Epithelial cell of esophagus (primary cell): ENCODE results near the gene ZNF687.

Source experiments
- DNase-seq: peaks from one replicate; pipeline ENCODE4 v3.0.0; 2010; ENCODE audit warnings: low read depth
- H3K4me3 ChIP-seq: 2 replicates; pipeline ENCODE4 v1.5.1; 2011; ENCODE audit warnings: mild to moderate bottlenecking, low read length, control low read depth
- TF ChIP-seq, protein P1 (sequence below): IDR thresholded peaks from 2 replicates; pipeline ENCODE4 v1.5.1; 2011; ENCODE audit warnings: low read depth, mild to moderate bottlenecking, low read length, control low read depth, inconsistent platforms; ENCODE audit not compliant: insufficient read depth; ENCODE audit errors: missing control alignments

ZNF687 gene

DNA sequence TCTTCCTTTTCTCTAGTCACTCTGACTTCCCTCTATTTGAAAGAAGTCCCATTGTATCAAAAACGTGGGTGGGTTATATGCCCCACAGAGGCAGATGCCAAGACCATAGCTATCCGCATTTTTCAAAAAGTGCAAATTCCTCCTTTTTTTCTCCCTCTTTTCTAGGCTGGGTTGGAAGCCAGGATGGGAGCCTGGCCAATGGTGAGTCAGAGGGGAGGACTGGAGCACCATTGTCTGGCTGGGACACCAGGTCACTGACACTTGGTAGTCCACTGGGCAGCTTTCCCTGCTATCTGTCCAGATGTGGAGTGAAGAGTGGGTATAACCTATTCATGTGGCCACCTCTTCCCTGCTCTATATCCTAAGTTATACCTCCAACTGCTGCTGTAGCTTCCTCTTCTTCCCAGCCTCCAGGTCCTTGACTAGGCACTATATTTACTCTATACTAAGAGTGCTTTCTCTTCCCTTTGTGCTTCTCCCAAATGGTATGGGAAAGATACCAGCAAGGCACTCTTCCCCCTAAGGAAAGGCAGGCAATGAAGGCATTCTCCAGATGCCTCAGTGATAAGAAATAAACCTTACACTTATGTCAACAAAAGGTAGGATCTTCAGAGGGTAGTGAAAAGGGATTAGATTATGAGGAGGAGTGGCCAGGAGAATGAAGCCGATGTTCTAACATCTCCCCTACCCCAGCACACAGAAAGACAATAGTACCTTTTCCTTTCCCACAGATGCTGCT, 32.2 kb downstream of the ZNF687 start:
- no peak overlapping the region for H3K4me3 ChIP-seq
- DNase-seq: peak; percentile 25
- TF ChIP-seq, protein P1, sequence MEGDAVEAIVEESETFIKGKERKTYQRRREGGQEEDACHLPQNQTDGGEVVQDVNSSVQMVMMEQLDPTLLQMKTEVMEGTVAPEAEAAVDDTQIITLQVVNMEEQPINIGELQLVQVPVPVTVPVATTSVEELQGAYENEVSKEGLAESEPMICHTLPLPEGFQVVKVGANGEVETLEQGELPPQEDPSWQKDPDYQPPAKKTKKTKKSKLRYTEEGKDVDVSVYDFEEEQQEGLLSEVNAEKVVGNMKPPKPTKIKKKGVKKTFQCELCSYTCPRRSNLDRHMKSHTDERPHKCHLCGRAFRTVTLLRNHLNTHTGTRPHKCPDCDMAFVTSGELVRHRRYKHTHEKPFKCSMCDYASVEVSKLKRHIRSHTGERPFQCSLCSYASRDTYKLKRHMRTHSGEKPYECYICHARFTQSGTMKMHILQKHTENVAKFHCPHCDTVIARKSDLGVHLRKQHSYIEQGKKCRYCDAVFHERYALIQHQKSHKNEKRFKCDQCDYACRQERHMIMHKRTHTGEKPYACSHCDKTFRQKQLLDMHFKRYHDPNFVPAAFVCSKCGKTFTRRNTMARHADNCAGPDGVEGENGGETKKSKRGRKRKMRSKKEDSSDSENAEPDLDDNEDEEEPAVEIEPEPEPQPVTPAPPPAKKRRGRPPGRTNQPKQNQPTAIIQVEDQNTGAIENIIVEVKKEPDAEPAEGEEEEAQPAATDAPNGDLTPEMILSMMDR: no peak

DNA sequence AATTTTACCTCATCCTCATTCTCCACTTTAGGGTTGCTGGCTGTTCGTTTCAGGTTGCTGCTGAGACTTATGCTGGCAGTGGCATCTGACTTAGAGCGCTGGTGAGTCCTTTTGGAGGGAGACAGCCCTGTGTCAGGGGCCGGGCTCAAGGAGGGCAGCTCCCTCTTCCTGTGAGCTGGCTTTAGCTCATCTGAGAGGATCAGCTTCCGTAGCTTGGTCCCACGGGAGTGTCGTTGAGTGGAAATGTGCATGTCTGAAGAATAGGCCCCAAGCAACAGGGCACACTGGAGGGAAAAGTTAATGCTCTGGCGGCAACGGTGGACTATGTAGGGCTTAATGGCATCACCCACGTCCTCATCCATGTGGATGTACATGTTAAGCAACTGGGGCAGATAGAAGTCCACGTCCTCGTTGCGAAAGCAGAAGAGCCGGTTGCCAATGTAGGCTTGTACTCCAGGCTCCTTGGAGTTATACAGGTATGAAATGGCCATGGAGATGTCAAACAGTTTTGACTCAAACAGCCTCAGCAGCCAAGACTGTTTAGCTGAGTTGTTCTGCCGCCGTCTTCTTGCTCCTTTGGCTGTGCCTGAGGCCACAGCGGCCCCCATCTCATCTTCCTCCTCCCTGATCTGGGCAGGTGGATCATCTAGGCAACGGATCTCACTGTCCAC, 33.6 kb downstream of the ZNF687 start:
- H3K4me3 ChIP-seq: no peak overlapping the region
- TF ChIP-seq, protein P1: no peak
- DNase-seq: no peak

DNA sequence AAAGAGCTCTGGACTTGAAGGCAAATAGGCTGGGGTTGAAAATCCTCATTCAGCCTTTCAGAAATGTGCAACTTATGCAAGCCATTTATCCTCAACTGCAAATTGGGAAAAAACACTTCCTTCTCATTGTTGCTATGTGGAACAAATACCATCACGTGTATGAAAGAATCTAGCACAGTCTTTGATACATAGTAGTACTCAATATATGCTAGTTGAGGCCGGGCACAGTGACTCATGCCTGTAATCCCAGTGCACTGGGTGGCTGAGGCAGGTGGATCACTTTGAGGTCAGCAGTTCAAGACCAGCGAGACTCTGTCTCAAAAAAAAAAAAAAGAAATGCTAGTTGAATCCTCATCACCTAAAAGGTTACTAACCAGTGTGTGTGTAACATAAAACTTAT, 36.9 kb downstream of the ZNF687 start:
- H3K4me3 ChIP-seq: no peak overlapping the region
- DNase-seq: no peak
- TF ChIP-seq, protein P1: no peak

DNA sequence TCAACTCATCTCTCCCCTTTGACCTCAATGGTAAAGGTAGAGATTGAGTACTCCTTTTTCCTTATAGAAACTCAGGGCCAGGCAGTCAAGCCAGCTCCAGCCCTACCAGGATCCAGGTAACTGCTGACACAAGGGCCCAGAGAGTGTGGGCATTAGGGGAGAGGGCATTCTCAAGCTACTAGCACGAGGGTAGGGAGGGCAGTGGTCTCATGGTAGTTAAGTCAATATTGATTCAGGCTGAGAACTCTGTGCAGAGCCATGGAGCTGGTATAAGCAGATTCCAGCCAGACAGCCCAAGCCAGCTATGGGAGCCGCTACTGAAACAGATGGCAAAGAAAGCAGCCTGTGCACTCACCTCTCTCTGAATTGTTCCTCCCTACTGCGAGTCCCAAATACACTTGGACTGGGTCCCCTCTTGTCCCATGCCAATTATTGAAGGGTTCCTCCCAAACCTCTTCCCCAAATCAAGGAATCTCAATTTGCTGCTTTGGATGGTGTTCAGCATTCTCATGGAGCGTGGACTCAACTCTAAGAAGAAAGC, 42.4 kb downstream of the ZNF687 start:
- TF ChIP-seq, protein P1: no peak
- no peak for DNase-seq
- H3K4me3 ChIP-seq: no peak overlapping the region

DNA sequence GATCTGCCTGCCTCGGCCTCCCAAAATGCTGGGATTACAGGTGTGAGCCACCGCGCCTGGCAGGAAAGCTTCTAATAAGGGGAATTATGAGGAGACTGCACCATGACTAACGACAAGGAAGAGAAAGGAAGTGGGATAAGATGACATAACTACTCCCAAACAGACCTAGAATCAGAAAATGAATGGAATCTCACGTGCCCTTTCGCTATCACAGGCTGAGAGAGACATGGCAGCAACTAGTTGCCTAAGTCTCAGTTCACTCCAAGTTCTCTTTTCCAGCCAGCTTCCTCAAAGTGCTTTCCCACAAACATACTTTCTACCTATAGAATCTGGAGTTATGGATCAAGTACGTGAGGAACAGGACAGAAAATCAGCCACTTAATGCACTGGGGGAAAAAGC, 43.1 kb downstream of the ZNF687 start:
- H3K4me3 ChIP-seq: no peak overlapping the region

DNA sequence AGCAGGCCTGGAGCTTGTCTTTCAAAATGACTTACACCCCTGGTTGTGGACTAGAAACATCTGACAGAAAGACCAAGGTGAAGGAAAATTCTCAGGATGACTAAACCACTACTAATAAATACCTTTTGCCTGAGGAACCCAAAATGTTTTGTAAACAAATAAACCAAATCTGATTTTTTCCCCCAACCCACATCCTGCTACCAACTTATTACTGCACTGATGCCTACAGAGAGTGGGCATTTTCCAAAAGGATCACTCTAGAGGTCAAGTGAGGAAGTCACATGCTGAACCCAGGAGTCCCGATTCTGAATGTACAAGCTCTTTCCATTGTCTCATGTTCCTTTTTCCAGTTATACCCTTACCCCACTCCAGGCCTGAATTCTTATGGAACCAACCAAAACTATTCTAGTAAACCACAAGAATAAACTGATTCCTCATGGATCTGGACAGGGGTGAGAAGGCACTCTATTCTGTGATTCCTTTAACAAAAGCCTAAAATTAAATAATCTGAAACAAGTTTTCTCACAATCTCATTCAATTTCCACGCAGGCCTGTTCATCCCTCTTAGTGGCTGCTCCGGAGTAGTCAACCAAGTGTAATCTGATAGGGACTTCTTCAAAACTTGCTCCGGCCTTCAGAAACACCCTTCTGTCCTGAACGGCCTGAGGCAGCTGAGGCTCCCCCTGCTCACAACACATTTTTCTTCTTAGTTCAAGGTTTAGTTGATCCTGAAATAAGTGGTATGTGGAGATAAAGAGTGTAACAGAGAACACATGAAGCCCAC, 43.7 kb downstream of the ZNF687 start:
- peak; percentile 37 for DNase-seq
- H3K4me3 ChIP-seq: peak overlapping the region; percentile 78
- TF ChIP-seq, protein P1: no peak

More for the DNA sequence above, 43.1 kb downstream of the ZNF687 start:
- DNase-seq: no peak
- TF ChIP-seq, protein P1: no peak
